Measurements from ENCODE around the gene PYURF. TPM values are rescaled to one million over a fixed set of nuclear protein-coding genes. Genes with fewer than 3 reads are reported as not detected.

The PYURF gene
- total and polyA plus RNA-seq, 2 of the 4 experiments (the other 2 are of a cell fraction) = 40.2 to 43.4 TPM

- Histone ChIP-seq H2BK120ac (ENCODE audit: low read depth, low read length) (peak overlapping the region; percentile 77; the same call in 1 of the 2 replicates), H3K27me3 (ENCODE audit: control insufficient read depth, insufficient read depth, low read length) (no peaks in the 10 kb centered on the region), H3K4ac (ENCODE audit: low read depth, low read length) (peak overlapping the region; percentile 17), H2BK20ac (ENCODE audit: low read depth, low read length) (peak overlapping the region; percentile 41; the same call in 1 of the 2 replicates), H2BK15ac (ENCODE audit: low read depth, low read length) (peak overlapping the region; percentile 58; the same call in 1 of the 3 replicates), H4K91ac (ENCODE audit: insufficient read depth, low read depth, low read length) (peak overlapping the region; percentile 44; the same call in 1 of the 2 replicates), H3K4me2 (ENCODE audit: low read depth, low read length) (no peak overlapping the region), H4K5ac (ENCODE audit: low read depth, low read length) (no peak overlapping the region), H3K79me1 (ENCODE audit: low read depth in 1 of 2, low read length in 2 of 2) (no peaks in the 10 kb centered on the region), H3K9me3 (ENCODE audit: control insufficient read depth, insufficient read depth, low read length) (no peaks in the 10 kb centered on the region), H2AK9ac (replicated peaks; ENCODE audit: low read depth, low read length, poor library complexity) (no peak overlapping the region), H2BK5ac (ENCODE audit: low read depth, low read length, poor library complexity, severe bottlenecking) (no peak overlapping the region), H3K9me1 (ENCODE audit: insufficient read depth, low read length) (no peaks in the 10 kb centered on the region; the same call in 1 of the 2 replicates), H3K23ac (ENCODE audit: low read depth, low read length) (no peak overlapping the region), H3K9ac (ENCODE audit: low read depth, low read length) (no peak overlapping the region), H3K56ac (ENCODE audit: extremely low read depth, insufficient read depth, low read length) (no peak overlapping the region), H3K4me1 (ENCODE audit: control insufficient read depth, insufficient read depth, low read length) (peaks cover 6% of the 10 kb centered on the region), H3K27ac (ENCODE audit: insufficient read depth, low read length) (no peak overlapping the region), H3K4me3 (ENCODE audit: insufficient read depth, low read depth, low read length) (no peak overlapping the region), H2AFZ (replicated peaks; ENCODE audit: low read length, poor library complexity) (no peak overlapping the region), H2AK5ac (ENCODE audit: low read depth, low read length) (no peak overlapping the region), H3K36me3 (ENCODE audit: control insufficient read depth, insufficient read depth, low read length) (no peaks in the 10 kb centered on the region), H4K8ac (ENCODE audit: low read depth in 2 of 2, low read length in 2 of 2) (no peak overlapping the region), H3K18ac (ENCODE audit: low read depth, low read length) (no peak overlapping the region; the same call in 1 of the 2 replicates), H4K20me1 (ENCODE audit: insufficient read depth, low read length) (no peaks in the 10 kb centered on the region), H3K14ac (replicated peaks; ENCODE audit: low read depth, low read length) (no peak overlapping the region)
- peak; percentile 62 for ATAC-seq (ENCODE audit: low read depth)
- intact Hi-C loops (cut with micrococcal nuclease) (no loop called here), in situ Hi-C loops (cut with MboI; ENCODE audit: low sequenced_read_pairs) (no loop called here), dilution Hi-C loops (cut with HindIII; ENCODE audit: low sequenced_read_pairs, unreplicated experiment) (no loop called here)
- POLR2A ChIA-PET (ENCODE audit: unreplicated experiment) = no interaction called here
- TF ChIP-seq ELK1 (IDR thresholded peaks at IDR 0.05; ENCODE audit: borderline replicate concordance, low read depth, low read length) (no peak), USF2 (IDR thresholded peaks at IDR 0.05; ENCODE audit: low read depth, low read length) (no peak), CTCF (conservative IDR thresholded peaks at IDR 0.05; ENCODE audit: low read depth, low read length) (no peak), FOS (IDR thresholded peaks at IDR 0.05; ENCODE audit: low read depth, low read length) (no peak), CHD1 (IDR thresholded peaks at IDR 0.05; ENCODE audit: low read depth, low read length) (no peak), CEBPB (IDR thresholded peaks at IDR 0.05; ENCODE audit: low read depth, low read length) (no peak), RCOR1 (IDR thresholded peaks at IDR 0.05; ENCODE audit: insufficient replicate concordance, low read length) (no peak), RFX5 (IDR thresholded peaks at IDR 0.05; ENCODE audit: low read depth, low read length) (no peak), MAZ (IDR thresholded peaks at IDR 0.05; ENCODE audit: borderline replicate concordance, low read depth, low read length) (no peak), NFE2L2 (IDR thresholded peaks at IDR 0.05; ENCODE audit: low read depth, low read length) (no peak), MAFK (IDR thresholded peaks at IDR 0.05; ENCODE audit: low read depth, low read length) (no peak), RAD21 (IDR thresholded peaks at IDR 0.05; ENCODE audit: low read length) (no peak), BHLHE40 (IDR thresholded peaks at IDR 0.05; ENCODE audit: low read depth, low read length) (no peak), POLR2A (IDR thresholded peaks at IDR 0.05; ENCODE audit: low read depth, low read length) (no peak), MXI1 (IDR thresholded peaks at IDR 0.05; ENCODE audit: borderline replicate concordance, low read depth, low read length) (no peak), SMC3 (IDR thresholded peaks at IDR 0.05; ENCODE audit: low read depth, low read length) (no peak)
- CTCF ChIA-PET = interaction anchor here (1.0 kb wide), 1 partner anchor 31 kb away, joined by 3 read pairs; no protein-coding TSS in a partner anchor
- DNase-seq = no peak
- no TSS peak for BruUV-seq (replicated peaks)
Measured at GRCh38 chr4:88570001-88570400, 46.4 kb upstream of the PYURF start.
